ENCODE data around the gene IGFBP6.
"Not testable (repeated sequence)": the region's sequence is repeated elsewhere in the genome, so short reads cannot be mapped to it uniquely, and the experiment has no call there.

The IGFBP6 gene

GRCh38 chr12:53093777-53094393 lies 3.6 kb upstream of the IGFBP6 start:
- DNase-seq (ENCODE audit: low read depth), result no peak
- no peak for TF ChIP-seq CTCF (IDR thresholded peaks at IDR 0.05; ENCODE audit: low read length, missing control alignments)
- no peak overlapping the region for H3K4me3 ChIP-seq (replicated peaks; ENCODE audit: low read depth, low read length)

- no peak overlapping the region for H3K4me3 ChIP-seq (replicated peaks; ENCODE audit: low read depth, low read length)
- no peak for TF ChIP-seq CTCF (IDR thresholded peaks at IDR 0.05; ENCODE audit: low read length, missing control alignments)
- no peak for DNase-seq (ENCODE audit: low read depth)
Measured at GRCh38 chr12:53094394-53094787, 3.1 kb upstream of the IGFBP6 start.

- DNase-seq (ENCODE audit: low read depth); H3K4me3 ChIP-seq (replicated peaks; ENCODE audit: low read depth, low read length): not testable (repeated sequence)
Measured at GRCh38 chr12:53094796-53095595, 2.5 kb upstream of the IGFBP6 start.

- not testable (repeated sequence) for H3K4me3 ChIP-seq (replicated peaks; ENCODE audit: low read depth, low read length); DNase-seq (ENCODE audit: low read depth)
Measured at GRCh38 chr12:53095596-53095895, 1.9 kb upstream of the IGFBP6 start.

GRCh38 chr12:53096089-53096741 lies 1.3 kb upstream of the IGFBP6 start:
- peak overlapping the region; percentile 59 for H3K4me3 ChIP-seq (replicated peaks; ENCODE audit: low read depth, low read length)
- peak; percentile 82 for DNase-seq (ENCODE audit: low read depth)
- TF ChIP-seq CTCF (IDR thresholded peaks at IDR 0.05; ENCODE audit: low read length, missing control alignments), result no peak

GRCh38 chr12:53096759-53097158 lies 708 bp upstream of the IGFBP6 start:
- no peak for TF ChIP-seq CTCF (IDR thresholded peaks at IDR 0.05; ENCODE audit: low read length, missing control alignments)
- DNase-seq (ENCODE audit: low read depth), result no peak
- H3K4me3 ChIP-seq (replicated peaks; ENCODE audit: low read depth, low read length), result peak overlapping the region; percentile 59

GRCh38 chr12:53097207-53097563 lies 282 bp upstream of the IGFBP6 start:
- no peak for TF ChIP-seq CTCF (IDR thresholded peaks at IDR 0.05; ENCODE audit: low read length, missing control alignments)
- peak; percentile 37 for DNase-seq (ENCODE audit: low read depth)

More at GRCh38 chr12:53097207-53097563, 282 bp upstream of the IGFBP6 start:
- peak overlapping the region; percentile 59 for H3K4me3 ChIP-seq (replicated peaks; ENCODE audit: low read depth, low read length)
